HEK293 (cell line): ENCODE measurements around the gene SEMA6A.

Experiments
- CTCF ChIA-PET: fragments of 350-600 bp; formaldehyde crosslinking; extraction: SDS; loops from one replicate; lab custom pipeline; 2021; ENCODE audit warnings: antibody characterized with exemption; lab: Yijun Ruan, JAX
- POLR2A ChIA-PET: fragments of 300-600 bp; formaldehyde crosslinking; extraction: SDS; loops from one replicate; lab custom pipeline; 2020; ENCODE audit warnings: antibody characterized with exemption, inconsistent platforms; lab: Yijun Ruan, JAX
- H3K27ac ChIP-seq: fragments of 200-500 bp; sonication (Bioruptor generic); 2 replicates; pipeline ENCODE4 v1.5.1; 2014; ENCODE audit warnings: low read depth, low read length, control low read depth, inconsistent platforms; ENCODE audit errors: extremely low read depth
- H3K36me3 ChIP-seq, 2 experiments: fragments of 200-500 bp in 1 of 2; sonication (Bioruptor generic) in 1 of 2; 1 replicate in 1 of 2; 2 replicates in 1 of 2; pipeline ENCODE4 v1.5.1; 2014 to 2017; ENCODE audit warnings: inconsistent platforms in 2 of 2, low read length in 2 of 2; ENCODE audit not compliant: control insufficient read depth in 2 of 2, insufficient read depth in 1 of 2
- H3K4me1 ChIP-seq: fragments of 200-500 bp; sonication (Bioruptor generic); 2 replicates; pipeline ENCODE4 v1.5.1; 2014; ENCODE audit warnings: mild to moderate bottlenecking, low read length, inconsistent platforms; ENCODE audit not compliant: control insufficient read depth, insufficient read depth
- H3K4me3 ChIP-seq: 2 replicates; pipeline ENCODE4 v1.5.1; 2011; ENCODE audit warnings: low read depth, mild to moderate bottlenecking, control low read depth, low read length, moderate library complexity
- H3K9me3 ChIP-seq: fragments of 200-500 bp; sonication (Bioruptor generic); 2 replicates; pipeline ENCODE4 v1.5.1; 2014; ENCODE audit warnings: low read depth, low read length, inconsistent platforms; ENCODE audit not compliant: control insufficient read depth, insufficient read depth
- INSM2 ChIP-seq: fragments of 450-650 bp; formaldehyde crosslinking; IDR thresholded peaks from 2 replicates; pipeline ENCODE4 v1.5.1; 2016; ENCODE audit warnings: missing biosample characterization, missing genetic modification characterization
- SCRT2 ChIP-seq: fragments of 450-650 bp; formaldehyde crosslinking; IDR thresholded peaks from 2 replicates; pipeline ENCODE4 v1.5.1; 2016; ENCODE audit warnings: missing biosample characterization, missing genetic modification characterization
- SETDB1 ChIP-seq: IDR thresholded peaks from one replicate; pipeline ENCODE4 v1.6.1; 2017; ENCODE audit warnings: mild to moderate bottlenecking, low read length, moderate library complexity, mixed read lengths; ENCODE audit not compliant: insufficient read length
- TRIM28 ChIP-seq: IDR thresholded peaks from 2 replicates; pipeline ENCODE4 v1.6.1; 2011; ENCODE audit warnings: low read length, control low read depth, borderline replicate concordance
- ZFHX2 ChIP-seq: fragments of 450-650 bp; formaldehyde crosslinking; conservative IDR thresholded peaks from 2 replicates; pipeline ENCODE4 v1.5.1; 2016; ENCODE audit warnings: missing biosample characterization, missing genetic modification characterization
- ZIC2 ChIP-seq: fragments of 450-650 bp; formaldehyde crosslinking; IDR thresholded peaks from 2 replicates; pipeline ENCODE4 v1.5.1; 2016; ENCODE audit warnings: missing biosample characterization, missing genetic modification characterization
- ZNF132 ChIP-seq: fragments of 450-650 bp; formaldehyde crosslinking; IDR thresholded peaks from 2 replicates; pipeline ENCODE4 v1.5.1; 2017; ENCODE audit warnings: missing biosample characterization, missing genetic modification characterization, borderline replicate concordance
- ZNF184 ChIP-seq: fragments of 450-650 bp; IDR thresholded peaks from 2 replicates; pipeline ENCODE4 v1.5.1; 2018; ENCODE audit warnings: missing biosample characterization, mild to moderate bottlenecking, missing genetic modification characterization
- ZNF394 ChIP-seq: fragments of 450-650 bp; formaldehyde crosslinking; IDR thresholded peaks from 2 replicates; pipeline ENCODE4 v1.5.1; 2016; ENCODE audit warnings: missing biosample characterization, missing genetic modification characterization, mild to moderate bottlenecking, moderate library complexity, borderline replicate concordance
- ZNF416 ChIP-seq: fragments of 450-650 bp; formaldehyde crosslinking; IDR thresholded peaks from 2 replicates; pipeline ENCODE4 v1.5.1; 2016; ENCODE audit warnings: missing biosample characterization, missing genetic modification characterization
- ZNF423 ChIP-seq: fragments of 450-650 bp; formaldehyde crosslinking; IDR thresholded peaks from 2 replicates; pipeline ENCODE4 v1.5.1; 2016; ENCODE audit warnings: missing biosample characterization, missing genetic modification characterization
- ZNF473 ChIP-seq: fragments of 450-650 bp; formaldehyde crosslinking; IDR thresholded peaks from 2 replicates; pipeline ENCODE4 v1.5.1; 2017; ENCODE audit warnings: missing biosample characterization, missing genetic modification characterization
- ZNF510 ChIP-seq: fragments of 450-650 bp; formaldehyde crosslinking; IDR thresholded peaks from 2 replicates; pipeline ENCODE4 v1.5.1; 2018; ENCODE audit warnings: mild to moderate bottlenecking, missing genetic modification characterization, missing biosample characterization; ENCODE audit not compliant: insufficient replicate concordance
- ZNF549 ChIP-seq: fragments of 450-650 bp; IDR thresholded peaks from 2 replicates; pipeline ENCODE4 v1.5.1; 2018; ENCODE audit warnings: missing biosample characterization, missing genetic modification characterization, mild to moderate bottlenecking, inconsistent platforms, moderate library complexity
- ZNF558 ChIP-seq: fragments of 450-650 bp; formaldehyde crosslinking; IDR thresholded peaks from 2 replicates; pipeline ENCODE4 v1.5.1; 2016; ENCODE audit warnings: missing biosample characterization, missing genetic modification characterization
- ZNF560 ChIP-seq: fragments of 450-650 bp; formaldehyde crosslinking; IDR thresholded peaks from 2 replicates; pipeline ENCODE4 v1.5.1; 2017; ENCODE audit warnings: missing biosample characterization, missing genetic modification characterization, borderline replicate concordance
- ZNF664 ChIP-seq: fragments of 450-650 bp; formaldehyde crosslinking; IDR thresholded peaks from 2 replicates; pipeline ENCODE4 v1.5.1; 2016; ENCODE audit warnings: missing biosample characterization, missing genetic modification characterization
- ZNF701 ChIP-seq: fragments of 450-650 bp; formaldehyde crosslinking; IDR thresholded peaks from 2 replicates; pipeline ENCODE4 v1.5.1; 2016; ENCODE audit warnings: missing biosample characterization, missing genetic modification characterization
- ZNF707 ChIP-seq: fragments of 450-650 bp; formaldehyde crosslinking; IDR thresholded peaks from 2 replicates; pipeline ENCODE4 v1.5.1; 2016; ENCODE audit warnings: missing biosample characterization, missing genetic modification characterization
- ZNF747 ChIP-seq: fragments of 450-650 bp; formaldehyde crosslinking; IDR thresholded peaks from 2 replicates; pipeline ENCODE4 v1.5.1; 2016; ENCODE audit warnings: missing biosample characterization, missing genetic modification characterization
- ZNF830 ChIP-seq: fragments of 450-650 bp; IDR thresholded peaks from 2 replicates; pipeline ENCODE4 v1.5.0; 2018; ENCODE audit warnings: missing biosample characterization, missing genetic modification characterization, low read depth, mild to moderate bottlenecking, moderate library complexity
- ZNF837 ChIP-seq: fragments of 450-650 bp; formaldehyde crosslinking; IDR thresholded peaks from 2 replicates; pipeline ENCODE4 v1.5.1; 2016; ENCODE audit warnings: missing biosample characterization, missing genetic modification characterization
- ZSCAN16 ChIP-seq: fragments of 450-650 bp; formaldehyde crosslinking; IDR thresholded peaks from 2 replicates; pipeline ENCODE4 v1.5.1; 2016; ENCODE audit warnings: missing biosample characterization, missing genetic modification characterization
- ZSCAN23 ChIP-seq: fragments of 450-650 bp; formaldehyde crosslinking; IDR thresholded peaks from 2 replicates; pipeline ENCODE4 v1.5.1; 2016; ENCODE audit warnings: missing biosample characterization, missing genetic modification characterization
- TF ChIP-seq, protein P1 (sequence below): fragments of 450-650 bp; formaldehyde crosslinking; IDR thresholded peaks from 2 replicates; pipeline ENCODE4 v1.5.1; 2017; ENCODE audit warnings: missing biosample characterization, missing genetic modification characterization
- TF ChIP-seq, protein P2 (sequence below): fragments of 450-650 bp; formaldehyde crosslinking; IDR thresholded peaks from 2 replicates; pipeline ENCODE4 v1.5.1; 2016; ENCODE audit warnings: missing biosample characterization, missing genetic modification characterization
- TF ChIP-seq, protein P3 (sequence below): fragments of 450-650 bp; formaldehyde crosslinking; IDR thresholded peaks from 2 replicates; pipeline ENCODE4 v1.5.1; 2017; ENCODE audit warnings: missing biosample characterization, missing genetic modification characterization

The SEMA6A gene

GRCh38 chr5:116457062-116457461, 117.6 kb downstream of the SEMA6A start (continued):
- TF ChIP-seq ZSCAN23 (tag by site-specific recombination) (no peak), ZFHX2 (tag by site-specific recombination) (no peak), ZNF747 (tag by site-specific recombination) (no peak), ZNF510 (tag by site-specific recombination) (no peak)
- TF ChIP-seq, protein P1, sequence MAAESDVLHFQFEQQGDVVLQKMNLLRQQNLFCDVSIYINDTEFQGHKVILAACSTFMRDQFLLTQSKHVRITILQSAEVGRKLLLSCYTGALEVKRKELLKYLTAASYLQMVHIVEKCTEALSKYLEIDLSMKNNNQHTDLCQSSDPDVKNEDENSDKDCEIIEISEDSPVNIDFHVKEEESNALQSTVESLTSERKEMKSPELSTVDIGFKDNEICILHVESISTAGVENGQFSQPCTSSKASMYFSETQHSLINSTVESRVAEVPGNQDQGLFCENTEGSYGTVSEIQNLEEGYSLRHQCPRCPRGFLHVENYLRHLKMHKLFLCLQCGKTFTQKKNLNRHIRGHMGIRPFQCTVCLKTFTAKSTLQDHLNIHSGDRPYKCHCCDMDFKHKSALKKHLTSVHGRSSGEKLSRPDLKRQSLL (tag by site-specific recombination): no peak

- peaks cover 0 to 25% of the 10 kb centered on the region in 2 experiments; a peak in 1 of 3 replicates for H3K36me3 ChIP-seq
- no peak overlapping the region for H3K27ac ChIP-seq
- H3K9me3 ChIP-seq: no peaks in the 10 kb centered on the region
- CTCF ChIA-PET: no interaction called here
- peaks cover 23% of the 10 kb centered on the region for H3K4me1 ChIP-seq
- POLR2A ChIA-PET: no interaction called here
- TF ChIP-seq ZNF416 (tag by site-specific recombination) (no peak), ZSCAN16 (tag by site-specific recombination) (no peak), ZNF423 (no peak), ZNF558 (peak; percentile 69)
- no peak overlapping the region for H3K4me3 ChIP-seq
Observed at GRCh38 chr5:116456036-116456435, 118.6 kb downstream of the SEMA6A start.

DNA sequence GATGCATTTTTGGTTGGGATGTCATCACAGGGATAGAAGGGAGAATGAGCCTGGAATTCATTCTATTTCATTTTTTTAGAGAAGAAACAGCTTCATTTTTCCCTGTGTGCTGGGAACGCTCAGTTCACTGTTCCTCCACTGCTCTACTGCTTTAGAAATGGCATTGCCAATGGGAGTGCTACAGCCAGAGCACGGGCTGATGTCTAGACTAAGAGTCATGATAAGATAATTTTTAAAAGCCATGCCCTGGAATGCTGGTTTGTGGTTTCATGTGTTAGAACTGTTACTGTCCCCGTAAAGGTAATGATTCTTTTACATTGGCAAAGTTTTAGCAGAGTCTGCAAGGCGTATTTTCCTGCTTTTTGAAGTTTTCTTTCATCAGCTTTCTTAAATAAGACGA, 119.6 kb downstream of the SEMA6A start:
- POLR2A ChIA-PET: no interaction called here
- CTCF ChIA-PET: no interaction called here
- H3K27ac ChIP-seq: peak overlapping the region; percentile 65
- H3K36me3 ChIP-seq: peaks cover 0 to 30% of the 10 kb centered on the region in 2 experiments; a peak in 1 of 3 replicates
- TF ChIP-seq ZNF184 (tag by site-specific recombination) (no peak), ZNF707 (tag by site-specific recombination) (no peak), ZNF560 (tag by site-specific recombination) (no peak), SCRT2 (tag by site-specific recombination) (no peak), ZNF837 (tag by site-specific recombination) (no peak), ZNF549 (no peak), SETDB1 (no peak), TRIM28 (no peak), INSM2 (tag by site-specific recombination) (no peak), ZNF394 (tag by site-specific recombination) (no peak), ZNF473 (tag by site-specific recombination) (no peak), ZIC2 (no peak), ZNF701 (tag by site-specific recombination) (no peak), ZNF132 (tag by site-specific recombination) (no peak), ZNF830 (tag by site-specific recombination) (no peak), ZNF664 (no peak)
- TF ChIP-seq, protein P2, sequence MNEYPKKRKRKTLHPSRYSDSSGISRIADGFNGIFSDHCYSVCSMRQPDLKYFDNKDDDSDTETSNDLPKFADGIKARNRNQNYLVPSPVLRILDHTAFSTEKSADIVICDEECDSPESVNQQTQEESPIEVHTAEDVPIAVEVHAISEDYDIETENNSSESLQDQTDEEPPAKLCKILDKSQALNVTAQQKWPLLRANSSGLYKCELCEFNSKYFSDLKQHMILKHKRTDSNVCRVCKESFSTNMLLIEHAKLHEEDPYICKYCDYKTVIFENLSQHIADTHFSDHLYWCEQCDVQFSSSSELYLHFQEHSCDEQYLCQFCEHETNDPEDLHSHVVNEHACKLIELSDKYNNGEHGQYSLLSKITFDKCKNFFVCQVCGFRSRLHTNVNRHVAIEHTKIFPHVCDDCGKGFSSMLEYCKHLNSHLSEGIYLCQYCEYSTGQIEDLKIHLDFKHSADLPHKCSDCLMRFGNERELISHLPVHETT: no peak
- TF ChIP-seq, protein P3, sequence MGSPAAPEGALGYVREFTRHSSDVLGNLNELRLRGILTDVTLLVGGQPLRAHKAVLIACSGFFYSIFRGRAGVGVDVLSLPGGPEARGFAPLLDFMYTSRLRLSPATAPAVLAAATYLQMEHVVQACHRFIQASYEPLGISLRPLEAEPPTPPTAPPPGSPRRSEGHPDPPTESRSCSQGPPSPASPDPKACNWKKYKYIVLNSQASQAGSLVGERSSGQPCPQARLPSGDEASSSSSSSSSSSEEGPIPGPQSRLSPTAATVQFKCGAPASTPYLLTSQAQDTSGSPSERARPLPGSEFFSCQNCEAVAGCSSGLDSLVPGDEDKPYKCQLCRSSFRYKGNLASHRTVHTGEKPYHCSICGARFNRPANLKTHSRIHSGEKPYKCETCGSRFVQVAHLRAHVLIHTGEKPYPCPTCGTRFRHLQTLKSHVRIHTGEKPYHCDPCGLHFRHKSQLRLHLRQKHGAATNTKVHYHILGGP: no peak
- H3K4me1 ChIP-seq: peaks cover 23% of the 10 kb centered on the region
- no peak overlapping the region for H3K4me3 ChIP-seq
- no peaks in the 10 kb centered on the region for H3K9me3 ChIP-seq
